ENCODE results near the gene CCDC97.
A peak's percentile ranks its signal among the peaks of the same experiment; 100 is the strongest.

DNA sequence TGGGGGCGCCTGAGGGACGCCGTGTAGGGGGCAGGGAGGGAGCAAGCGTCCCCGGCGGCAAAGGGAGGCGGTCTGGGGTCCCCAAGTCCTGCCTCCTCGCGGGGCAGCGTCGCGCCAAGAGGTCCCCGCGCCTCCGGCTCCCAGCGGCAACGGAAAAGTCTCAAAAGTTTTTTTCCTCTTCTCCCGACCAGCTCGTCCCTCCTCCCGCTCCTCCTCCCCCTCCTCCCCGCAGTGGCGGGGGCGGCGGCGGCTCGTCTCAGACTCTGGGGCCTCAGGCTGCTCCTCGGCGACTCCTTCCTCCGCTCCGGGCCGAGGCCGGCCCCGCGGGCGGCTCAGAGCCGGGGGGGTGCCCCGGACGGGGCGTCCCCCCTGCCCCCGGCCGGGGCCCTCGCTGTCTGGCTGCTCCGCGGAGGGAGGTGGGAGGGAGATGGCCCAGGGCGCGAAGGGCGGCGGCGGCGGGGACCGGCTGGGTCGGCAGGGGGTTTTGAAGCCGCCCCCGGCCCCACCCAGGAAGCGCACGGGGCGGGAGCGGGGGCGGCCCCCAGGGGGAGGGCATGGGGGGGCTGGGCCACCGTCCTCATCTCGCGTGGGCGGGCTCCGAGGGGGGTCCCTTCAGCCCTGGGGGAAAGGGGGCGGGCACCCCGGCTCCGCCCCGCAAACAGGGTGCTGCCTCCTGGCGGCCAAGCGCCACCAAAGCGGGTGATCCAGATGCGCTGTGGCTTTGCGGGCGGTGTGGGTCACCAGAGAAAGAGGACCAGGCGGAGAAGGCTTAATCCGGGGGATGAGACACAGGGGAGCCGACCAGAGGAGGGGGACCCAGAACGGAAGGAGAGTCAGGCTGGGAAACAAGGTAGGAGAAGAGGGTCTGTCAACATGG, 43.7 kb downstream of the CCDC97 start, which contains the start of gene TGFB1:
- TF ChIP-seq, protein P1, sequence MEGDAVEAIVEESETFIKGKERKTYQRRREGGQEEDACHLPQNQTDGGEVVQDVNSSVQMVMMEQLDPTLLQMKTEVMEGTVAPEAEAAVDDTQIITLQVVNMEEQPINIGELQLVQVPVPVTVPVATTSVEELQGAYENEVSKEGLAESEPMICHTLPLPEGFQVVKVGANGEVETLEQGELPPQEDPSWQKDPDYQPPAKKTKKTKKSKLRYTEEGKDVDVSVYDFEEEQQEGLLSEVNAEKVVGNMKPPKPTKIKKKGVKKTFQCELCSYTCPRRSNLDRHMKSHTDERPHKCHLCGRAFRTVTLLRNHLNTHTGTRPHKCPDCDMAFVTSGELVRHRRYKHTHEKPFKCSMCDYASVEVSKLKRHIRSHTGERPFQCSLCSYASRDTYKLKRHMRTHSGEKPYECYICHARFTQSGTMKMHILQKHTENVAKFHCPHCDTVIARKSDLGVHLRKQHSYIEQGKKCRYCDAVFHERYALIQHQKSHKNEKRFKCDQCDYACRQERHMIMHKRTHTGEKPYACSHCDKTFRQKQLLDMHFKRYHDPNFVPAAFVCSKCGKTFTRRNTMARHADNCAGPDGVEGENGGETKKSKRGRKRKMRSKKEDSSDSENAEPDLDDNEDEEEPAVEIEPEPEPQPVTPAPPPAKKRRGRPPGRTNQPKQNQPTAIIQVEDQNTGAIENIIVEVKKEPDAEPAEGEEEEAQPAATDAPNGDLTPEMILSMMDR (IDR thresholded peaks at IDR 0.05; ENCODE audit: poor library complexity, severe bottlenecking): peak; percentile 71
- TF ChIP-seq MXI1 (conservative IDR thresholded peaks at IDR 0.05; ENCODE audit: poor library complexity, severe bottlenecking) (no peak), EZH2 (IDR thresholded peaks at IDR 0.05; ENCODE audit: borderline replicate concordance, insufficient read depth, low read length, poor library complexity, severe bottlenecking) (no peak), TAF1 (IDR thresholded peaks at IDR 0.05; ENCODE audit: low read depth) (no peak), REST (IDR thresholded peaks at IDR 0.05; ENCODE audit: borderline replicate concordance) (no peak), RAD21 (conservative IDR thresholded peaks at IDR 0.05) (peak; percentile 24), POLR2AphosphoS5 (IDR thresholded peaks at IDR 0.05) (no peak), EP300 (conservative IDR thresholded peaks at IDR 0.05; ENCODE audit: poor library complexity, severe bottlenecking) (no peak), SMC3 (conservative IDR thresholded peaks at IDR 0.05; ENCODE audit: poor library complexity) (peak; percentile 57)

Data from neural cell (in vitro differentiated cells).